A549 (cell line): Measurements from ENCODE around the gene RANBP9. TPM values are rescaled to one million over a fixed set of nuclear protein-coding genes. Genes with fewer than 3 reads are reported as not detected.
A peak's percentile ranks its signal among the peaks of the same experiment; 100 is the strongest.

Experiments used
- ATAC-seq, 2 experiments: fragments of 200-7000 bp in 1 of 2; fragments of >200 bp in 1 of 2; cut with Nextera tagmentation in 1 of 2; cut with Tn5 transposase in 1 of 2; 3 replicates each; pipeline versions ENCODE4 v1.8.0 to v1.9.1; 2018 to 2020; ENCODE audit warnings: mild to moderate bottlenecking in 1 of 2, moderate library complexity in 1 of 2
- CTCF ChIA-PET: fragments of 300-600 bp; sonication (Branson Sonifier 250); formaldehyde crosslinking; extraction: SDS; loops from one replicate; lab custom pipeline; 2021; ENCODE audit warnings: antibody characterized with exemption, inconsistent platforms; lab: Yijun Ruan, JAX
- POLR2A ChIA-PET: fragments of 350-600 bp; formaldehyde crosslinking; extraction: SDS; loops from one replicate; lab custom pipeline; 2021; ENCODE audit warnings: antibody characterized with exemption, inconsistent platforms; lab: Yijun Ruan, JAX
- DNase-seq, 2 experiments: peaks; one replicate each; pipeline versions ENCODE4 v3.0.0 to v3.0.0-alpha.2; 2011 to 2016; ENCODE audit warnings: low read depth in 1 of 2, low spot score in 1 of 2
- FAIRE-seq: peaks from 2 replicates; lab custom pipeline; 2011; peaks lifted over from hg19 to GRCh38; lab: Jason Lieb, UNC
- H3K27ac ChIP-seq, 2 experiments: fragments of >200 bp; sonication (Bioruptor Twin); formaldehyde crosslinking; 3 replicates each; pipeline ENCODE4 v1.5.1; 2016 to 2017
- H3K4me1 ChIP-seq: fragments of >200 bp; sonication (Bioruptor Twin); formaldehyde crosslinking; 3 replicates; pipeline ENCODE4 v1.6.1; 2016
- H3K4me2 ChIP-seq: fragments of >200 bp; sonication (Bioruptor Twin); formaldehyde crosslinking; 3 replicates; pipeline ENCODE4 v1.6.1; 2016
- H3K4me3 ChIP-seq: fragments of >200 bp; sonication (Bioruptor Twin); formaldehyde crosslinking; 3 replicates; pipeline ENCODE4 v1.5.1; 2016
- H3K9me3 ChIP-seq: fragments of >200 bp; sonication (Bioruptor Twin); formaldehyde crosslinking; 3 replicates; pipeline ENCODE4 v1.6.1; 2016
- CEBPB ChIP-seq, 2 experiments: fragments of >200 bp in 1 of 2; sonication (Bioruptor Twin) in 1 of 2; formaldehyde crosslinking in 1 of 2; IDR thresholded peaks; 2 replicates each; pipeline ENCODE4 v1.6.1; 2012 to 2016
- EHF ChIP-seq: fragments of 250-450 bp; sonication (Bioruptor Pico); IDR thresholded peaks from 2 replicates; pipeline ENCODE4 v1.5.0; 2020; ENCODE audit warnings: mild to moderate bottlenecking
- EHMT2 ChIP-seq: fragments of 200-600 bp; sonication (generic); IDR thresholded peaks from 2 replicates; pipeline ENCODE4 v1.6.1; 2016; ENCODE audit warnings: antibody characterized with exemption, low read depth, mild to moderate bottlenecking, moderate library complexity
- FOSB ChIP-seq: fragments of 250-450 bp; sonication (Bioruptor Pico); IDR thresholded peaks from 2 replicates; pipeline ENCODE4 v1.5.0; 2020; ENCODE audit warnings: mild to moderate bottlenecking, moderate library complexity
- FOSL2 ChIP-seq, 2 experiments: fragments of 450-650 bp in 1 of 2; fragments of >200 bp in 1 of 2; sonication (Bioruptor Twin) in 1 of 2; formaldehyde crosslinking; IDR thresholded peaks; 2 replicates each; pipeline versions ENCODE4 v1.5.0 to v1.6.1; 2016 to 2020; ENCODE audit warnings: mild to moderate bottlenecking in 1 of 2, moderate library complexity in 1 of 2
- FOXS1 ChIP-seq: fragments of 250-450 bp; sonication (Bioruptor Pico); IDR thresholded peaks from 2 replicates; pipeline ENCODE4 v1.5.0; 2020; ENCODE audit warnings: mild to moderate bottlenecking, moderate library complexity
- HEYL ChIP-seq: fragments of 250-450 bp; sonication (Bioruptor Pico); IDR thresholded peaks from 2 replicates; pipeline ENCODE4 v1.8.0; 2021; ENCODE audit warnings: mild to moderate bottlenecking, moderate library complexity
- HOXB5 ChIP-seq: fragments of 250-450 bp; sonication (Bioruptor Pico); IDR thresholded peaks from 2 replicates; pipeline ENCODE4 v1.5.0; 2020; ENCODE audit warnings: mild to moderate bottlenecking, moderate library complexity
- JUN ChIP-seq, 2 experiments: fragments of >200 bp; sonication (Bioruptor Twin); formaldehyde crosslinking; IDR thresholded peaks; 2 replicates in 1 of 2; 3 replicates in 1 of 2; pipeline ENCODE4 v1.6.1; 2016 to 2017
- JUNB ChIP-seq: fragments of >200 bp; sonication (Bioruptor Twin); formaldehyde crosslinking; IDR thresholded peaks from 2 replicates; pipeline ENCODE4 v1.6.1; 2016
- KDM1A ChIP-seq: fragments of 200-600 bp; sonication (generic); IDR thresholded peaks from 2 replicates; pipeline ENCODE4 v1.6.1; 2016; ENCODE audit warnings: low read depth, mild to moderate bottlenecking
- MAFK ChIP-seq: fragments of 450-650 bp; IDR thresholded peaks from 2 replicates; pipeline ENCODE4 v1.6.1; 2014; ENCODE audit not compliant: partially characterized antibody
- NPAS2 ChIP-seq: fragments of 250-450 bp; sonication (Bioruptor Pico); IDR thresholded peaks from 2 replicates; pipeline ENCODE4 v1.8.0; 2022; ENCODE audit warnings: mild to moderate bottlenecking, moderate library complexity, borderline replicate concordance
- PHF8 ChIP-seq: fragments of 200-600 bp; sonication (generic); IDR thresholded peaks from 2 replicates; pipeline ENCODE4 v1.6.1; 2016; ENCODE audit warnings: low read depth, mild to moderate bottlenecking, antibody characterized with exemption, moderate library complexity, borderline replicate concordance
- RAD21 ChIP-seq, 2 experiments: fragments of >200 bp in 1 of 2; sonication (Bioruptor Twin) in 1 of 2; formaldehyde crosslinking in 1 of 2; IDR thresholded peaks in 1 of 2; conservative IDR thresholded peaks in 1 of 2; 2 replicates in 1 of 2; 3 replicates in 1 of 2; pipeline ENCODE4 v1.6.1; 2012 to 2018; ENCODE audit warnings: inconsistent platforms in 1 of 2
- RCOR1 ChIP-seq: fragments of 150-350 bp; IDR thresholded peaks from 2 replicates; pipeline ENCODE4 v1.6.1; 2014; ENCODE audit warnings: antibody characterized with exemption, low read length, low read depth
- RFX5 ChIP-seq: fragments of 450-650 bp; IDR thresholded peaks from 2 replicates; pipeline ENCODE4 v1.7.1; 2014; ENCODE audit warnings: antibody characterized with exemption, mild to moderate bottlenecking, moderate library complexity
- SMC3 ChIP-seq: fragments of >200 bp; sonication (Bioruptor Twin); formaldehyde crosslinking; IDR thresholded peaks from 3 replicates; pipeline ENCODE4 v1.6.1; 2018; ENCODE audit warnings: inconsistent platforms
- TP53 ChIP-seq: fragments of 250-450 bp; sonication (Bioruptor Pico); IDR thresholded peaks from 2 replicates; pipeline ENCODE4 v1.5.0; 2021; ENCODE audit warnings: mild to moderate bottlenecking, moderate library complexity
- ZC3H11A ChIP-seq: fragments of 450-650 bp; IDR thresholded peaks from 2 replicates; pipeline ENCODE4 v1.6.1; 2014; ENCODE audit warnings: antibody characterized with exemption, mild to moderate bottlenecking
- ZNF302 ChIP-seq: fragments of 250-450 bp; sonication (Bioruptor Pico); IDR thresholded peaks from 2 replicates; pipeline ENCODE4 v1.9.0; 2021; ENCODE audit warnings: inconsistent platforms, mild to moderate bottlenecking, moderate library complexity
- ZSCAN20 ChIP-seq: fragments of 250-450 bp; sonication (Bioruptor Pico); IDR thresholded peaks from 2 replicates; pipeline ENCODE4 v1.8.0; 2022; ENCODE audit warnings: mild to moderate bottlenecking, moderate library complexity
- WGBS: methylation state at CpG from one replicate; pipeline ENCODE4 v1.1.6; 2017; ENCODE audit errors: missing lambda C conversion rate; 5-methylcytosine and 5-hydroxymethylcytosine counted together
- polyA plus RNA-seq, 4 experiments: library from polyadenylated mRNA; depleted of rRNA in 3 of 4; stranded (reverse); fragments of >200 nt; fragmentation: RNase III in 1 of 4; extraction: RNeasy Plus Mini Kit Qiagen cat#74134 plus additional on column Dnase treatment in 1 of 4; gene quantifications; 2 replicates in 3 of 4; 3 replicates in 1 of 4; pipeline ENCODE4 v1.2.3, GENCODE V29; 2011 to 2017
- TF ChIP-seq, protein P1 (sequence below): fragments of 250-450 bp; sonication (Bioruptor Pico); IDR thresholded peaks from 2 replicates; pipeline ENCODE4 v1.5.0; 2020; ENCODE audit warnings: low read depth, mild to moderate bottlenecking, moderate library complexity
- TF ChIP-seq, protein P2 (sequence below): fragments of 450-650 bp; IDR thresholded peaks from 2 replicates; pipeline ENCODE4 v1.6.1; 2014; ENCODE audit warnings: antibody characterized with exemption
- TF ChIP-seq, protein P3 (sequence below): fragments of >200 bp; sonication (Bioruptor Twin); formaldehyde crosslinking; IDR thresholded peaks from 3 replicates; pipeline ENCODE4 v1.5.1; 2016
- TF ChIP-seq, protein P4 (sequence below): IDR thresholded peaks from 2 replicates; pipeline ENCODE4 v1.6.1; 2012; ENCODE audit warnings: low read depth, borderline replicate concordance

Gene RANBP9
- polyA plus RNA-seq, 2 of the 4 experiments (the other 2 are of a cell fraction) = 13.7 to 15.7 TPM

DNA sequence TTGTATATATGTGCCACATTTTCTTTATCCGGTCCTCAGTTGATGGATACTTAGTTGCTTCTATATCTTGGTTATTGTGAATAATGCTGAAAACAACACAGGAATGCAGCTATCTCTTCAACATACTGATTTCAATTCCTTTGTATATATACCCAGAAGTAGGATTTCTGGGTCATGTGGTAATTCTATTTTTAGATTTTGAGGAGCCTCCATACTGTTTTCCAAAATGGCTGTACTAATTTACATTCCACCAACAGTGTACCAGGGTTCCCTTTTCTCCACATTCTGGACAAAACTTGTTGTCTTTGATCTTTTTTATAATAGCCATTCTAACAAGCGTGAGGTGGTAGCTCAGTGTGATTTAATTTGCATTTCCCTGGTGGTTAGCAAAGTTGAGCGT is 135.6 kb downstream of the RANBP9 start:
- peaks cover 10% of the 10 kb centered on the region; the same call in 2 of the 3 replicates for H3K9me3 ChIP-seq
- WGBS = 97% methylated on average over 3 of the region's 3 CpGs
- DNase-seq (no peak), ATAC-seq (no peak), FAIRE-seq (no peak)
- ChIA-PET POLR2A (interaction anchor here (1.0 to 2.9 kb wide), 3 partner anchors 11 to 89 kb away, joined by 3 to 40 read pairs (median 25); partner anchors contain the start of genes GFOD1 and NOL7), CTCF (interaction anchor here (1.4 to 2.3 kb wide), 6 partner anchors 8 to 279 kb away, joined by 3 to 12 read pairs (median 6); no protein-coding TSS in a partner anchor)
- peaks cover 6% of the 10 kb centered on the region; the same call in 1 of the 3 replicates for H3K4me1 ChIP-seq
- H3K27ac ChIP-seq = no peak overlapping the region
- TF ChIP-seq, protein P1, sequence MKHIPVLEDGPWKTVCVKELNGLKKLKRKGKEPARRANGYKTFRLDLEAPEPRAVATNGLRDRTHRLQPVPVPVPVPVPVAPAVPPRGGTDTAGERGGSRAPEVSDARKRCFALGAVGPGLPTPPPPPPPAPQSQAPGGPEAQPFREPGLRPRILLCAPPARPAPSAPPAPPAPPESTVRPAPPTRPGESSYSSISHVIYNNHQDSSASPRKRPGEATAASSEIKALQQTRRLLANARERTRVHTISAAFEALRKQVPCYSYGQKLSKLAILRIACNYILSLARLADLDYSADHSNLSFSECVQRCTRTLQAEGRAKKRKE (CRISPR knock-in tag) = no peak
- no peak overlapping the region for H3K4me3 ChIP-seq
- H3K4me2 ChIP-seq = no peak overlapping the region

DNA sequence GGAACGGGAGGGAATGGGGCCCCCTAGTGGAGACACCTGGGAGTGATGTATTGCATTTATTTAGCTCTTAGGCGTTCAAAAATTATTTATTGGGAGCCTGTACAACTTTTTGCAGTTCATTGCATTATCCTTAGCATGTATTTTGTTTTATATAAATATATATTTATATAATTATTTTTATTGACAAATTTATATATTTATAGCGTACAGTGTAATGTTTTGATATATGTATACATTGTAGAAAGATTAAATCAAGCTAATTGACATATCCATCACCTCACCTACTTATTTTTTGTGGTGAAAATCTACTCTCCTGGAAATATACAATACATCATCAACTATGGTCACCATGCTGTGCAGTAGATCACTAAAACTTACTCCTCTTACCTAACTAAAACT is 136.3 kb downstream of the RANBP9 start:
- peaks cover 10% of the 10 kb centered on the region; the same call in 2 of the 3 replicates for H3K9me3 ChIP-seq
- WGBS = 33% methylated on average over 3 of the region's 3 CpGs
- ATAC-seq (no peak), FAIRE-seq (no peak), DNase-seq (no peak)
- TF ChIP-seq PHF8 (no peak), MAFK (no peak), FOSL2 (IDR thresholded peaks at IDR 0.05) (no peak), FOSL2 (CRISPR knock-in tag; IDR thresholded peaks at IDR 0.05) (no peak), ZC3H11A (no peak), JUNB (no peak), NPAS2 (CRISPR knock-in tag) (no peak), RFX5 (no peak), CEBPB (IDR thresholded peaks at IDR 0.05) (no peak), EHMT2 (no peak), ZSCAN20 (no peak), RCOR1 (no peak), FOSB (CRISPR knock-in tag) (no peak), TP53 (no peak), HOXB5 (CRISPR knock-in tag) (no peak), EHF (CRISPR knock-in tag) (no peak), KDM1A (no peak), ZNF302 (no peak), SMC3 (peak; percentile 32; the same call in 1 of the 3 replicates), JUN (IDR thresholded peaks at IDR 0.05) (no peak), RAD21 (conservative IDR thresholded peaks at IDR 0.05 in 1 of 2, IDR thresholded peaks at IDR 0.05 in 1 of 2) (peak in 1 of 2 experiments; percentile 53; a peak in 4 of 5 replicates), FOXS1 (CRISPR knock-in tag) (no peak), HEYL (CRISPR knock-in tag) (no peak)
- TF ChIP-seq, protein P2, sequence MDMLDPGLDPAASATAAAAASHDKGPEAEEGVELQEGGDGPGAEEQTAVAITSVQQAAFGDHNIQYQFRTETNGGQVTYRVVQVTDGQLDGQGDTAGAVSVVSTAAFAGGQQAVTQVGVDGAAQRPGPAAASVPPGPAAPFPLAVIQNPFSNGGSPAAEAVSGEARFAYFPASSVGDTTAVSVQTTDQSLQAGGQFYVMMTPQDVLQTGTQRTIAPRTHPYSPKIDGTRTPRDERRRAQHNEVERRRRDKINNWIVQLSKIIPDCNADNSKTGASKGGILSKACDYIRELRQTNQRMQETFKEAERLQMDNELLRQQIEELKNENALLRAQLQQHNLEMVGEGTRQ = no peak
- TF ChIP-seq, protein P3, sequence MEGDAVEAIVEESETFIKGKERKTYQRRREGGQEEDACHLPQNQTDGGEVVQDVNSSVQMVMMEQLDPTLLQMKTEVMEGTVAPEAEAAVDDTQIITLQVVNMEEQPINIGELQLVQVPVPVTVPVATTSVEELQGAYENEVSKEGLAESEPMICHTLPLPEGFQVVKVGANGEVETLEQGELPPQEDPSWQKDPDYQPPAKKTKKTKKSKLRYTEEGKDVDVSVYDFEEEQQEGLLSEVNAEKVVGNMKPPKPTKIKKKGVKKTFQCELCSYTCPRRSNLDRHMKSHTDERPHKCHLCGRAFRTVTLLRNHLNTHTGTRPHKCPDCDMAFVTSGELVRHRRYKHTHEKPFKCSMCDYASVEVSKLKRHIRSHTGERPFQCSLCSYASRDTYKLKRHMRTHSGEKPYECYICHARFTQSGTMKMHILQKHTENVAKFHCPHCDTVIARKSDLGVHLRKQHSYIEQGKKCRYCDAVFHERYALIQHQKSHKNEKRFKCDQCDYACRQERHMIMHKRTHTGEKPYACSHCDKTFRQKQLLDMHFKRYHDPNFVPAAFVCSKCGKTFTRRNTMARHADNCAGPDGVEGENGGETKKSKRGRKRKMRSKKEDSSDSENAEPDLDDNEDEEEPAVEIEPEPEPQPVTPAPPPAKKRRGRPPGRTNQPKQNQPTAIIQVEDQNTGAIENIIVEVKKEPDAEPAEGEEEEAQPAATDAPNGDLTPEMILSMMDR = peak; percentile 77
- TF ChIP-seq, protein P4, sequence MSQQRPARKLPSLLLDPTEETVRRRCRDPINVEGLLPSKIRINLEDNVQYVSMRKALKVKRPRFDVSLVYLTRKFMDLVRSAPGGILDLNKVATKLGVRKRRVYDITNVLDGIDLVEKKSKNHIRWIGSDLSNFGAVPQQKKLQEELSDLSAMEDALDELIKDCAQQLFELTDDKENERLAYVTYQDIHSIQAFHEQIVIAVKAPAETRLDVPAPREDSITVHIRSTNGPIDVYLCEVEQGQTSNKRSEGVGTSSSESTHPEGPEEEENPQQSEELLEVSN = no peak; the same call in 1 of the 2 replicates
- peak overlapping the region; percentile 66 for H3K4me2 ChIP-seq
- H3K4me1 ChIP-seq = peaks cover 6% of the 10 kb centered on the region; the same call in 1 of the 3 replicates
- peak overlapping the region; percentile 91 for H3K4me3 ChIP-seq
- ChIA-PET CTCF (interaction anchor here (0.6 to 2.3 kb wide), 28 partner anchors 9 to 290 kb away, joined by 3 to 12 read pairs (median 5); partner anchors contain the start of genes GFOD1 and NOL7), POLR2A (interaction anchor here (0.6 to 2.9 kb wide), 11 partner anchors 12 to 272 kb away, joined by 3 to 40 read pairs (median 6); partner anchors contain the start of genes GFOD1, NOL7 and TBC1D7)
- H3K27ac ChIP-seq = peak overlapping the region; percentile 99 to 100; a peak in 5 of 6 replicates
